HCT116 (cell line): ENCODE measurements around the gene ASXL2. TPM values are rescaled to one million over a fixed set of nuclear protein-coding genes. Genes with fewer than 3 reads are reported as not detected.
"Not testable (repeated sequence)": the region's sequence is repeated elsewhere in the genome, so short reads cannot be mapped to it uniquely, and the experiment has no call there.

ENCODE experiments used
- ATAC-seq: fragments of 200-7000 bp; cut with Tn5 transposase; 2 replicates; pipeline ENCODE4 v1.9.1; 2020; ENCODE audit warnings: mild to moderate bottlenecking, moderate library complexity
- BruUV-seq: library from RNA; stranded (reverse); fragments of 400-500 nt; replicated peaks from 2 replicates; lab custom pipeline; 2021; lab: Mats Ljungman, UMichigan
- CTCF ChIA-PET: fragments of 300-600 bp; sonication (Branson Sonifier 250); formaldehyde crosslinking; loops from one replicate; lab custom pipeline; 2021; ENCODE audit warnings: antibody characterized with exemption; lab: Charles Lee
- POLR2A ChIA-PET: fragments of 300-600, 350-600 bp; sonication (Branson Sonifier 250); formaldehyde crosslinking; loops from one replicate; lab custom pipeline; 2021; ENCODE audit warnings: antibody characterized with exemption; lab: Charles Lee
- RAD21 ChIA-PET, 2 experiments: fragments of 300-600 bp; sonication (Branson Sonifier 250); formaldehyde crosslinking; loops; one replicate each; lab custom pipeline; 2023; ENCODE audit warnings: low total read pairs in 2 of 2; ENCODE audit not compliant: uncharacterized antibody in 2 of 2, unreplicated experiment in 2 of 2, low non-redundant PET in 1 of 2; lab: Charles Lee
- DNase-seq: peaks from one replicate; pipeline ENCODE4 v3.0.0-alpha.2; 2010; ENCODE audit warnings: low read depth, low spot score
- H2AFZ ChIP-seq: fragments of 200-600 bp; shearing (Covaris generic), sonication (generic); 2 replicates; pipeline ENCODE4 v1.6.1; 2017; ENCODE audit warnings: low read depth, mixed run types, mixed read lengths, antibody characterized with exemption, low read length; ENCODE audit not compliant: poor library complexity, severe bottlenecking
- H3K27ac ChIP-seq: 2 replicates; pipeline ENCODE4 v1.5.1; 2012; ENCODE audit warnings: low read depth, low read length
- H3K27me3 ChIP-seq: fragments of 200-600 bp; sonication (generic); 2 replicates; pipeline ENCODE4 v1.6.1; 2016; ENCODE audit warnings: mixed run types, low read length, mixed read lengths; ENCODE audit not compliant: insufficient read depth
- H3K36me3 ChIP-seq, 2 experiments: fragments of 200-500 bp in 1 of 2; fragments of 200-600 bp in 1 of 2; sonication (Bioruptor generic) in 1 of 2; sonication (generic) in 1 of 2; 2 replicates each; pipeline versions ENCODE4 v1.5.1 to v1.6.1; 2014 to 2016; ENCODE audit warnings: low read length in 2 of 2, inconsistent platforms in 1 of 2, mixed read lengths in 1 of 2, mixed run types in 1 of 2; ENCODE audit not compliant: insufficient read depth in 2 of 2, control insufficient read depth in 1 of 2
- H3K4me1 ChIP-seq, 2 experiments: fragments of 200-600 bp in 1 of 2; sonication (generic) in 1 of 2; 2 replicates each; pipeline versions ENCODE4 v1.5.1 to v1.6.1; 2012 to 2017; ENCODE audit warnings: low read length in 2 of 2, inconsistent platforms in 1 of 2, mild to moderate bottlenecking in 1 of 2, mixed read lengths in 1 of 2, mixed run types in 1 of 2, moderate library complexity in 1 of 2; ENCODE audit not compliant: insufficient read depth in 2 of 2, control insufficient read depth in 1 of 2
- H3K4me2 ChIP-seq: fragments of 200-600 bp; sonication (generic); 2 replicates; pipeline ENCODE4 v1.6.1; 2017; ENCODE audit warnings: mixed run types, low read length, mixed read lengths
- H3K4me3 ChIP-seq, 2 experiments: fragments of 200-600 bp in 1 of 2; sonication (generic) in 1 of 2; replicated peaks in 1 of 2; 2 replicates each; pipeline ENCODE4 v1.5.1; 2011 to 2016; ENCODE audit warnings: low read length in 2 of 2, control low read depth in 1 of 2, low read depth in 1 of 2, mild to moderate bottlenecking in 1 of 2, mixed read lengths in 1 of 2, mixed run types in 1 of 2
- H3K79me2 ChIP-seq: fragments of 200-600 bp; sonication (generic); 2 replicates; pipeline ENCODE4 v1.6.1; 2017; ENCODE audit warnings: mild to moderate bottlenecking, mixed run types, low read length, moderate library complexity, mixed read lengths; ENCODE audit not compliant: insufficient read depth
- H3K9ac ChIP-seq: fragments of 200-600 bp; sonication (generic); 2 replicates; pipeline ENCODE4 v1.6.1; 2016; ENCODE audit warnings: low read length, mixed read lengths
- H3K9me2 ChIP-seq: fragments of 200-600 bp; sonication (generic), shearing (Covaris generic); 2 replicates; pipeline ENCODE4 v1.6.1; 2017; ENCODE audit warnings: mixed run types, mild to moderate bottlenecking, moderate library complexity; ENCODE audit not compliant: insufficient read depth
- H3K9me3 ChIP-seq, 2 experiments: fragments of 200-500 bp in 1 of 2; fragments of 200-600 bp in 1 of 2; sonication (Bioruptor generic) in 1 of 2; sonication (generic) in 1 of 2; 2 replicates each; pipeline ENCODE4 v1.6.1; 2014 to 2017; ENCODE audit warnings: low read length in 2 of 2, mixed read lengths in 2 of 2, inconsistent platforms in 1 of 2, low read depth in 1 of 2, mild to moderate bottlenecking in 1 of 2, mixed run types in 1 of 2, moderate library complexity in 1 of 2; ENCODE audit not compliant: control insufficient read depth in 1 of 2, insufficient read depth in 1 of 2
- H4K20me1 ChIP-seq: fragments of 200-600 bp; sonication (generic), shearing (Covaris generic); 2 replicates; pipeline ENCODE4 v1.6.1; 2017; ENCODE audit warnings: mixed run types, mild to moderate bottlenecking, moderate library complexity; ENCODE audit not compliant: insufficient read depth
- ATF3 ChIP-seq: IDR thresholded peaks from 2 replicates; pipeline ENCODE4 v1.6.1; 2012
- CBX3 ChIP-seq: IDR thresholded peaks from 2 replicates; pipeline ENCODE4 v1.6.1; 2012; ENCODE audit warnings: low read depth
- CEBPB ChIP-seq: IDR thresholded peaks from 2 replicates; pipeline ENCODE4 v1.6.1; 2012; ENCODE audit warnings: low read depth
- EGR1 ChIP-seq: IDR thresholded peaks from 2 replicates; pipeline ENCODE4 v1.6.1; 2012; ENCODE audit warnings: low read depth
- ELF1 ChIP-seq: IDR thresholded peaks from 2 replicates; pipeline ENCODE4 v1.6.1; 2012; ENCODE audit warnings: low read depth, borderline replicate concordance
- EZH2phosphoT487 ChIP-seq: fragments of 200-600 bp; IDR thresholded peaks from 2 replicates; pipeline ENCODE4 v1.6.1; 2018; ENCODE audit warnings: antibody characterized with exemption, borderline replicate concordance
- FOSL1 ChIP-seq: IDR thresholded peaks from 2 replicates; pipeline ENCODE4 v1.6.1; 2012; ENCODE audit warnings: low read depth
- JUND ChIP-seq: IDR thresholded peaks from 2 replicates; pipeline ENCODE4 v1.6.1; 2012
- MAX ChIP-seq: IDR thresholded peaks from 2 replicates; pipeline ENCODE4 v1.6.1; 2012
- SP1 ChIP-seq: IDR thresholded peaks from 2 replicates; pipeline ENCODE4 v1.6.1; 2012; ENCODE audit warnings: low read depth
- SRF ChIP-seq: IDR thresholded peaks from 2 replicates; pipeline ENCODE4 v1.6.1; 2012; ENCODE audit warnings: low read depth
- ZBTB33 ChIP-seq: IDR thresholded peaks from 2 replicates; pipeline ENCODE4 v1.6.1; 2011; ENCODE audit warnings: mild to moderate bottlenecking, low read length, moderate library complexity; ENCODE audit not compliant: insufficient replicate concordance; ENCODE audit errors: extremely low read depth
- ZFX ChIP-seq: fragments of 450-650 bp; IDR thresholded peaks from 2 replicates; pipeline ENCODE4 v1.6.1; 2017
- ZNF274 ChIP-seq: fragments of 200-500 bp; sonication (Bioruptor generic); IDR thresholded peaks from 2 replicates; pipeline ENCODE4 v1.6.1; 2014; ENCODE audit warnings: mild to moderate bottlenecking, low read depth, low read length, inconsistent platforms
- intact Hi-C: fragments of 100-400 bp; cut with micrococcal nuclease; formaldehyde crosslinking; loops from 2 replicates; pipeline ENCODE4 v1.10.0; 2022
- total RNA-seq: library from RNA; stranded (reverse); gene quantifications from one replicate; pipeline ENCODE4 v1.2.1, GENCODE V29; 2021; ENCODE audit not compliant: unreplicated experiment
- TF ChIP-seq, protein P1 (sequence below), 3 experiments: fragments of 200-600 bp in 1 of 3; sonication (generic) in 1 of 3; IDR thresholded peaks in 2 of 3; conservative IDR thresholded peaks in 1 of 3; 2 replicates each; pipeline ENCODE4 v1.5.1; 2012 to 2017; ENCODE audit warnings: low read depth in 2 of 3, low read length in 2 of 3, antibody characterized with exemption in 1 of 3, borderline replicate concordance in 1 of 3, control low read depth in 1 of 3, mild to moderate bottlenecking in 1 of 3, mixed read lengths in 1 of 3, mixed run types in 1 of 3, moderate library complexity in 1 of 3; ENCODE audit not compliant: insufficient read depth in 1 of 3

ASXL2 gene
- total RNA-seq, 1 experiment from 2014 or later: 29.2 TPM

GRCh38 chr2:25913696-25913973, 35.3 kb upstream of the ASXL2 start:
- intact Hi-C loops, H3K9me2 ChIP-seq, CTCF ChIA-PET, H3K36me3 ChIP-seq, H3K27ac ChIP-seq, DNase-seq, H3K4me2 ChIP-seq, H2AFZ ChIP-seq, ATAC-seq, H3K79me2 ChIP-seq, H4K20me1 ChIP-seq, H3K27me3 ChIP-seq, POLR2A ChIA-PET, H3K4me3 ChIP-seq, H3K4me1 ChIP-seq, BruUV-seq, H3K9me3 ChIP-seq, RAD21 ChIA-PET, H3K9ac ChIP-seq: not testable (repeated sequence)

GRCh38 chr2:25912851-25913695, 34.8 kb upstream of the ASXL2 start:
- POLR2A ChIA-PET: no interaction called here
- intact Hi-C loops: no loop called here
- Histone ChIP-seq H3K9ac (no peak overlapping the region), H3K36me3 (no peaks in the 10 kb centered on the region), H3K27me3 (no peaks in the 10 kb centered on the region), H4K20me1 (no peaks in the 10 kb centered on the region), H3K4me2 (no peak overlapping the region), H3K27ac (no peak overlapping the region), H3K79me2 (no peaks in the 10 kb centered on the region), H3K4me1 (no peaks in the 10 kb centered on the region), H3K9me3 (no peaks in the 10 kb centered on the region), H3K4me3 (no peak overlapping the region), H2AFZ (no peak overlapping the region), H3K9me2 (no peaks in the 10 kb centered on the region)
- RAD21 ChIA-PET: no interaction called here
- CTCF ChIA-PET: no interaction called here
- ATAC-seq (no peak), DNase-seq (no peak)
- BruUV-seq: no TSS peak
- TF ChIP-seq SRF: no peak
- no peak for TF ChIP-seq ZNF274
- TF ChIP-seq MAX: no peak
- TF ChIP-seq JUND: no peak
- TF ChIP-seq, protein P1, sequence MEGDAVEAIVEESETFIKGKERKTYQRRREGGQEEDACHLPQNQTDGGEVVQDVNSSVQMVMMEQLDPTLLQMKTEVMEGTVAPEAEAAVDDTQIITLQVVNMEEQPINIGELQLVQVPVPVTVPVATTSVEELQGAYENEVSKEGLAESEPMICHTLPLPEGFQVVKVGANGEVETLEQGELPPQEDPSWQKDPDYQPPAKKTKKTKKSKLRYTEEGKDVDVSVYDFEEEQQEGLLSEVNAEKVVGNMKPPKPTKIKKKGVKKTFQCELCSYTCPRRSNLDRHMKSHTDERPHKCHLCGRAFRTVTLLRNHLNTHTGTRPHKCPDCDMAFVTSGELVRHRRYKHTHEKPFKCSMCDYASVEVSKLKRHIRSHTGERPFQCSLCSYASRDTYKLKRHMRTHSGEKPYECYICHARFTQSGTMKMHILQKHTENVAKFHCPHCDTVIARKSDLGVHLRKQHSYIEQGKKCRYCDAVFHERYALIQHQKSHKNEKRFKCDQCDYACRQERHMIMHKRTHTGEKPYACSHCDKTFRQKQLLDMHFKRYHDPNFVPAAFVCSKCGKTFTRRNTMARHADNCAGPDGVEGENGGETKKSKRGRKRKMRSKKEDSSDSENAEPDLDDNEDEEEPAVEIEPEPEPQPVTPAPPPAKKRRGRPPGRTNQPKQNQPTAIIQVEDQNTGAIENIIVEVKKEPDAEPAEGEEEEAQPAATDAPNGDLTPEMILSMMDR (IDR thresholded peaks at IDR 0.05 in 2 of 3, conservative IDR thresholded peaks at IDR 0.05 in 1 of 3; ENCODE audit: borderline replicate concordance in 1 of 3, insufficient read depth in 1 of 3, low read depth in 2 of 3, low read length in 2 of 3): no peak
- no peak for TF ChIP-seq CBX3
- TF ChIP-seq CEBPB: no peak
- TF ChIP-seq ATF3: no peak
- TF ChIP-seq FOSL1: no peak
- no peak for TF ChIP-seq SP1
- no peak for TF ChIP-seq ELF1
- no peak for TF ChIP-seq EZH2phosphoT487
- no peak for TF ChIP-seq ZBTB33
- TF ChIP-seq EGR1: no peak
- no peak for TF ChIP-seq ZFX
- TF ChIP-seq, all 23 proteins: peak for 0
